Tibial artery (tissue), 4 donors: ENCODE measurements around the gene THSD1.

Experiments
- DNase-seq, 2 donors: peaks; one replicate each; pipeline ENCODE4 v3.0.0-alpha.2; 2019
- H3K27ac ChIP-seq, 2 donors: fragments of 200-600 bp; sonication (generic) in 1 of 2; 1 replicate in 1 of 2; 2 replicates in 1 of 2; pipeline ENCODE4 v1.5.1; 2018 to 2019; ENCODE audit warnings: mild to moderate bottlenecking in 1 of 2
- H3K27me3 ChIP-seq, 2 donors: fragments of 200-600 bp; sonication (generic) in 1 of 2; one replicate each; pipeline versions ENCODE4 v1.5.1 to v1.6.0; 2016 to 2019
- H3K36me3 ChIP-seq, 3 donors: fragments of 200-600 bp; sonication (generic) in 2 of 3; one replicate each; pipeline ENCODE4 v1.5.1; 2016 to 2019; ENCODE audit warnings: mild to moderate bottlenecking in 2 of 3
- H3K4me1 ChIP-seq, 4 donors: fragments of 200-600 bp; sonication (generic) in 2 of 4; 1 replicate in 3 of 4; 2 replicates in 1 of 4; pipeline ENCODE4 v1.5.1; 2016 to 2019
- H3K4me3 ChIP-seq, 2 donors: fragments of 200-600 bp; sonication (generic) in 1 of 2; 1 replicate in 1 of 2; 2 replicates in 1 of 2; pipeline ENCODE4 v1.5.1; 2018 to 2019; ENCODE audit warnings: mild to moderate bottlenecking in 2 of 2
- H3K9me3 ChIP-seq, 3 donors: fragments of 200-600 bp; sonication (generic) in 1 of 3; one replicate each; pipeline ENCODE4 v1.5.1; 2016 to 2019
- intact Hi-C: fragments of 100-400 bp; cut with DNase I; formaldehyde crosslinking; loops from one replicate; pipeline ENCODE4 v1.15.0; 2023; ENCODE audit warnings: low total_unique reads
- TF ChIP-seq, protein P1 (sequence below), 2 experiments: fragments of 200-600 bp in 1 of 2; fragments of 450-650 bp in 1 of 2; IDR thresholded peaks; one replicate each; pipeline ENCODE4 v1.5.1; 2017 to 2019; ENCODE audit warnings: antibody characterized with exemption in 2 of 2, mild to moderate bottlenecking in 1 of 2, moderate library complexity in 1 of 2

THSD1 gene

GRCh38 chr13:52393572-52394357, 12.2 kb downstream of the THSD1 start:
- Histone ChIP-seq H3K36me3 (no peaks in the 10 kb centered on the region), H3K9me3 (no peaks in the 10 kb centered on the region), H3K27ac (no peak overlapping the region), H3K4me1 (no peaks in the 10 kb centered on the region), H3K27me3 (no peaks in the 10 kb centered on the region), H3K4me3 (no peak overlapping the region)
- TF ChIP-seq, protein P1, sequence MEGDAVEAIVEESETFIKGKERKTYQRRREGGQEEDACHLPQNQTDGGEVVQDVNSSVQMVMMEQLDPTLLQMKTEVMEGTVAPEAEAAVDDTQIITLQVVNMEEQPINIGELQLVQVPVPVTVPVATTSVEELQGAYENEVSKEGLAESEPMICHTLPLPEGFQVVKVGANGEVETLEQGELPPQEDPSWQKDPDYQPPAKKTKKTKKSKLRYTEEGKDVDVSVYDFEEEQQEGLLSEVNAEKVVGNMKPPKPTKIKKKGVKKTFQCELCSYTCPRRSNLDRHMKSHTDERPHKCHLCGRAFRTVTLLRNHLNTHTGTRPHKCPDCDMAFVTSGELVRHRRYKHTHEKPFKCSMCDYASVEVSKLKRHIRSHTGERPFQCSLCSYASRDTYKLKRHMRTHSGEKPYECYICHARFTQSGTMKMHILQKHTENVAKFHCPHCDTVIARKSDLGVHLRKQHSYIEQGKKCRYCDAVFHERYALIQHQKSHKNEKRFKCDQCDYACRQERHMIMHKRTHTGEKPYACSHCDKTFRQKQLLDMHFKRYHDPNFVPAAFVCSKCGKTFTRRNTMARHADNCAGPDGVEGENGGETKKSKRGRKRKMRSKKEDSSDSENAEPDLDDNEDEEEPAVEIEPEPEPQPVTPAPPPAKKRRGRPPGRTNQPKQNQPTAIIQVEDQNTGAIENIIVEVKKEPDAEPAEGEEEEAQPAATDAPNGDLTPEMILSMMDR (IDR thresholded peaks at IDR 0.05) = no peak
- no peak for DNase-seq
- intact Hi-C loops = loop anchor here (2.0 kb wide), 1 partner anchor 39 kb away; no protein-coding TSS in a partner anchor

DNA sequence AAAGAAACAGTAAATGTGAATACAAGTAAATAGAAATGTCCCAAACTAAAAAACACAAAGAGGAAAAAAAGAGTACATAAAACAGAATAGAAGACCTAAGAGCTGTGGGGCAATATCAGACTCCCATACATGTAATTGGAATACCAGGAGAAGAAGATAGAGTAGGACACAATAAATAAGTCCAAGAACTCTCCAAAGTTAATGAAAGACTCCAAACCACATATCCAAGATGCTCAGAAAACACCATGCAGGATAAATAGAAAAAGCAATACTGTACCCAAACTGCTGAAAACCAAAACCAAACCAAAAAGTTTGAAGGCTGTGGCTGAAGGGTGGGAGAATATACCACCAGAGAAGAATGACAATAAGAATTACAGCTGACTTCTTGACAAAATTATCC, 18.3 kb downstream of the THSD1 start:
- Histone ChIP-seq H3K27ac (no peak overlapping the region), H3K4me1 (no peaks in the 10 kb centered on the region), H3K36me3 (no peaks in the 10 kb centered on the region), H3K27me3 (no peaks in the 10 kb centered on the region), H3K9me3 (peaks cover 0 to 3% (median 0%) of the 10 kb centered on the region in 3 donors), H3K4me3 (no peak overlapping the region)
- no peak for DNase-seq
- TF ChIP-seq, protein P1 (IDR thresholded peaks at IDR 0.05) = no peak
- intact Hi-C loops = no loop called here

GRCh38 chr13:52385870-52386269, 20.1 kb downstream of the THSD1 start:
- H3K4me1 ChIP-seq = no peaks in the 10 kb centered on the region
- H3K27ac ChIP-seq = no peak overlapping the region
- no peak for DNase-seq
- no peaks in the 10 kb centered on the region for H3K36me3 ChIP-seq
- intact Hi-C loops = no loop called here
- TF ChIP-seq, protein P1 (IDR thresholded peaks at IDR 0.05) = no peak
- no peak overlapping the region for H3K4me3 ChIP-seq
- H3K27me3 ChIP-seq = no peaks in the 10 kb centered on the region
- peaks cover 0 to 3% (median 0%) of the 10 kb centered on the region in 3 donors for H3K9me3 ChIP-seq

GRCh38 chr13:52383366-52383765, 22.6 kb downstream of the THSD1 start:
- no peak overlapping the region for H3K4me3 ChIP-seq
- no peak for DNase-seq
- no peaks in the 10 kb centered on the region for H3K4me1 ChIP-seq
- no peak overlapping the region for H3K27ac ChIP-seq
- H3K27me3 ChIP-seq = no peaks in the 10 kb centered on the region
- TF ChIP-seq, protein P1 (IDR thresholded peaks at IDR 0.05) = no peak
- H3K36me3 ChIP-seq = peaks cover 1 to 5% (median 2%) of the 10 kb centered on the region in 3 donors
- H3K9me3 ChIP-seq = peaks cover 0 to 3% (median 0%) of the 10 kb centered on the region in 3 donors
- intact Hi-C loops = no loop called here

GRCh38 chr13:52378312-52378711, 27.7 kb downstream of the THSD1 start:
- intact Hi-C loops = no loop called here
- no peaks in the 10 kb centered on the region for H3K9me3 ChIP-seq
- H3K36me3 ChIP-seq = peaks cover 7 to 14% (median 11%) of the 10 kb centered on the region in 3 donors
- DNase-seq = no peak
- no peaks in the 10 kb centered on the region for H3K4me1 ChIP-seq
- H3K27ac ChIP-seq = no peak overlapping the region
- H3K27me3 ChIP-seq = no peaks in the 10 kb centered on the region
- TF ChIP-seq, protein P1 (IDR thresholded peaks at IDR 0.05) = no peak
- no peak overlapping the region for H3K4me3 ChIP-seq
